ENCODE data around the gene VPS13A.

DNA sequence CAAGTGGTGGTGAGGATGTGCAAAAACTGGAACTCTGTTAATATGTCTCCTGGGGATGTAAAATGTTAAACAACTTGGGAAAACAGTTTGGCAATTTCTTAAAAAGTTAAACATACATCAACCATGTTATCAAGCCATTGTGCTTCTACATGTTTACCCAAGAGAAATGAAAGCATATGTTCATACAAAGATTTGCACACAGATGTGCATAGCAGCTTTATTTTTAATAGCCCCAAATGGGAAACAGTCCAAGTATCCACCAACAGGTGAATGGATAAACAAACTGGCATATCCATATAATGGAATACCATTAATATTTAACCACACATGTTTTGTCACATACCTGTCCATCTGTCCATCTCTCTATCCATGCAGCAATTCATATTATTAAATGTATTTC lies 6.2 kb downstream of the VPS13A start:
- TF ChIP-seq, protein P1, sequence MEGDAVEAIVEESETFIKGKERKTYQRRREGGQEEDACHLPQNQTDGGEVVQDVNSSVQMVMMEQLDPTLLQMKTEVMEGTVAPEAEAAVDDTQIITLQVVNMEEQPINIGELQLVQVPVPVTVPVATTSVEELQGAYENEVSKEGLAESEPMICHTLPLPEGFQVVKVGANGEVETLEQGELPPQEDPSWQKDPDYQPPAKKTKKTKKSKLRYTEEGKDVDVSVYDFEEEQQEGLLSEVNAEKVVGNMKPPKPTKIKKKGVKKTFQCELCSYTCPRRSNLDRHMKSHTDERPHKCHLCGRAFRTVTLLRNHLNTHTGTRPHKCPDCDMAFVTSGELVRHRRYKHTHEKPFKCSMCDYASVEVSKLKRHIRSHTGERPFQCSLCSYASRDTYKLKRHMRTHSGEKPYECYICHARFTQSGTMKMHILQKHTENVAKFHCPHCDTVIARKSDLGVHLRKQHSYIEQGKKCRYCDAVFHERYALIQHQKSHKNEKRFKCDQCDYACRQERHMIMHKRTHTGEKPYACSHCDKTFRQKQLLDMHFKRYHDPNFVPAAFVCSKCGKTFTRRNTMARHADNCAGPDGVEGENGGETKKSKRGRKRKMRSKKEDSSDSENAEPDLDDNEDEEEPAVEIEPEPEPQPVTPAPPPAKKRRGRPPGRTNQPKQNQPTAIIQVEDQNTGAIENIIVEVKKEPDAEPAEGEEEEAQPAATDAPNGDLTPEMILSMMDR (IDR thresholded peaks at IDR 0.05 in 4 of 5, conservative IDR thresholded peaks at IDR 0.05 in 1 of 5) = no peak
- no peak for TF ChIP-seq POLR2A (IDR thresholded peaks at IDR 0.05)
